IPS-11a (cell line): ENCODE measurements around the gene WARS2.
"Not testable (repeated sequence)": the region's sequence is repeated elsewhere in the genome, so short reads cannot be mapped to it uniquely, and the experiment has no call there.

Source experiments
- H3K4me3 ChIP-seq: one replicate; pipeline ENCODE4 v1.5.1; 2013; ENCODE audit warnings: low read depth, low read length, control low read depth

The WARS2 gene

DNA sequence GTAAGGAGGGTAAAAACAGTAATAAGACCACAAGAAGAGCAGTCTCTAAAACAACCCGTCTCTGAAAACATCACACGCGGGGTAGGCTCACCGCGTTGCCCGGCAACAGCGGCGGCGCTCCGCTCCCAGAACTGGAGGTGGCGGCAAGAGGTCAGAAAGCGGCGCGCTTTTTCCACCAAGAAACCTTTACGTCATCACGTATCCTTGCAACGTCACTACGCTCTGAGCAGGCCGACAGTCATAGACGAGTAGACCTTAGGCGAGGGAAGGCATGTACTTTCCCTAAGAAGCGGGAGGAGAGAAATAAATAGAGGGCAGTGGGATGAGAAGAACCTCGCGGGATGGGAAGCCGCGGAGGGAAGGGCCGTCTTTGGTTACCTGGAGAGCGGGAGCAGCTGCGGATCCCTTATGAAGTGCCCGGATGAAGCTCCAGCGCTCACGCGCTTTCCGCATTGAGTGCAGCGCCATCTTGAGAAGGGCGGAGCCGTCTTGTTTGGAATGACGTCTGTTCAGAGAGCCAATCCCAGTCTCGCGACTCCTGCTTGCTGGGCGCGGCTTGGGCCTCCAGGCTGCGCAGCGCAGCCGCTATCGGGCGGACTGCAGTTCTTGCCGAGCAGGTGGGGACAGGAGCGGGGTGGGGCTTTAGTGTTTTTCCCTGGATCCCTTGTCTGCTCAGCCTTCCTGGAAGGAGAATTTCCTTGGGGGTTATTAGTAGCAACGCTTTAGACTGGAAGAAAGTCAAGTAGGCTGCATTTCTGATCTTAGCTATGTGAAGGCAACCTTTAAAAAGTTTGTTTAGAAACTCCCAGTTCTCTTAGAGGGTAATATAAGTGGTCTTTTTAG is at the start of gene WARS2:
Gene WARS2, minus strand, starts transcription at position 477 of the 843 bp plus-strand sequence. Its CDS starts 9 bp downstream, at position 468.
- H3K4me3 ChIP-seq = peak within 1 kb of the TSS; percentile 80

DNA sequence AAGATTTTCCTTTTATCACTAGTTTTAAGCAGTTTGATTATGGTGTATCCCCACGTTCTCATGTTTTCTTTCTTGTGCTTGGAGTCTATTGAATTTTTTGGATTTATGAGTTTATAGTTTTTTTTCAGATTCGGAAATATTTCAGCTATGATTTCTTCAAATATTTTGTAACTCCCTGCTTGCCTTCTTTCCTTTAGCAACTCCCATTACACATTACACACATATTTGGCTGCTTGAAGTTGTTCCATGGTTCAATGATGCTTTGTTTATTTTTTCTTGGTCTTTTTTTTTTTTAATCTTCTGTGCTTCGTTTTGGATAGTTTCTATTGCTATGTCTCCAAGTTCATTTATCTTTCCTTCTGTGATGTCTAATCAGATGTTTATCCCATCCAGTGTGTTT is 48.5 kb upstream of the WARS2 start:
- H3K4me3 ChIP-seq = no peak overlapping the region

DNA sequence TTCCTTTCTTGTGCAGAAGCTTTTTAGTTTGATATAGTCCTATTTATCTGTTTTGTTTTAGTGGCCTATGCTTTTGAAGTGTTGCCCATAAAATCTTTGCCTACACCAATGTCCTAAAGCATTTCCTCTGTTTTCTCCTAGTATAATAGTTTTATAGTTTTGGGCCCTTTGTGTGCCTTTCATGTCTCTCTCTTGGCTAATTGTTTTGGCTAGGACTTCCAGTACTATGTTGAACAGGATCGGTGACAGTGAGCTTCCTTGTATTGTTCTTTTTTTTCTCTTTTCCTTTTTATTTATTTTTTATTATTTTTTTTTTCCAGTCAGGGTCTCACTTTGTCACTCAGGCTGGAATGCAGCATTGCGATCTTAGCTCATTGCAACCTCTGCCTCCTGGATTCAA is 47.0 kb upstream of the WARS2 start:
- no peak overlapping the region for H3K4me3 ChIP-seq

DNA sequence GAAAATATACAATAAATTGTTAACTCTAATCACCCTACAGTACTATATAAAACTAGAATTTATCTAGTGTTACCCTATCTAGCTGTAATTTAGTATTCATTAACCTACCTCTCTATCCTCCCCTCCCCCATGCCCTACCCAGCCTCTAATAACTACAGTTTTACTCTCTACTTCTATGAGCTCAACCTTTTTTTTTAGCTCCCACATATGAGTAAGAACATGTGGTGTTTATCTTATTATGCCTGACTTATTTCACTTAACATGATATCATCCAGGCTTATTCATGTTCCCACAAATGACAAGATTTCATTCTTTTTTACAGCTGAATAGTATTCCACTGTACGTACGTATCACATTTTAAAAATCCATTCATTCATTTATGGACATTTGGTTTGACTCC is 46.0 kb upstream of the WARS2 start:
- no peak overlapping the region for H3K4me3 ChIP-seq

DNA sequence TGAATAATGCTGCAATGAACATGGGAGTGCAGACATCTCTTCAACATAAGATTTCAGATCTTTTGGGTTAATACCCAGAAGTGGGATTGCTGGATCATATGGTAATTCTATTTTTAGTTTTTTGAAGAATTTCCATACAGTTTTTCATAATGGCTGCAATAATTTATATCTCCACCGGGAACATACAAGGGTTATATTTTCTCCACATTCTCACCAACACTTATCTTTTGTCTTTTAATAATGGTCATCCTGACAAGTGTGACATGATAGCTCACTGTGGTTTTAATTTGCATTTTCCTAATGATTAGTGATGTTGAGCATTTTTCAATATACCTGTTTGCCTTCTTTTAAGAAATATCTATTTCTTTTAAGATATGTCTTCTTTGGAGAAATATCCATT is 44.5 kb upstream of the WARS2 start:
- no peak overlapping the region for H3K4me3 ChIP-seq

DNA sequence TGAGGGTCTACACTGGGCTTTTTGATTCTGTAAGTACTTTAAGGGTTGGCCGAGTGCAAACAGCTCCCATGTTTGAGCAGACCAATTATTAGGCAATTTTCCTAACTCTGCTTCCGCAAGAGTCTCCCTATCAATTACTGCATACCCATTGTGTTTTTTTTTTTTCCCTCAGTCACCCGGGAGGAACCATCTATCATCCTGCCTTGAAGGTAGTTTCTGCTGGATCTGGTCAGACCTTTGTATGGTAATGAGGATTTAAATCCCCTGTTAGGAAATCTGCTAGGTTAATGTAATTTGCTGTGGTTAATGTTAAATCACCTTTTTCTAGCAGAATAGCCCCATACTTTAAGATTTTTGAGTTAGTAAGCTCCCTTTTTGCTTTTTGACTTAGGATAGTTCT is 40.8 kb upstream of the WARS2 start:
- no peak overlapping the region for H3K4me3 ChIP-seq

DNA sequence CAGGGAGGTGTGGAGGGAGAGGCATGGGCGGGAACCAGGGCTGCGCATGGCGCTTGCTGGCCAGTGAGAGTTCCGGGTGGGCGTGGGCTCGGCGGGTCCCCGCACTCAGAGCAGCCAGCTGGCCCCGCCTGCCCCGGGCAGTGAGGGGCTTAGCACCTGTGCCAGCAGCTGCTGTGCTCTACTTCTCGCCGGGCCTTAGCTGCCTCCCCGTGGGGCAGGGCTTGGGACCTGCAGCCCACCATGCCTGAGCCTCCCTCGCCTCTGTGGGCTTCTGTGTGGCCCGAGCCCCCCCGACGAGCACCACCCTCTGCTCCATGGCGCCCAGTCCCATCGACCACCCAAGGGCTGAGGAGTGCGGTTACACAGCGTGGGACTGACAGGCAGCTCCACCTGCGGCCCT is 38.6 kb upstream of the WARS2 start:
- no peak overlapping the region for H3K4me3 ChIP-seq

DNA sequence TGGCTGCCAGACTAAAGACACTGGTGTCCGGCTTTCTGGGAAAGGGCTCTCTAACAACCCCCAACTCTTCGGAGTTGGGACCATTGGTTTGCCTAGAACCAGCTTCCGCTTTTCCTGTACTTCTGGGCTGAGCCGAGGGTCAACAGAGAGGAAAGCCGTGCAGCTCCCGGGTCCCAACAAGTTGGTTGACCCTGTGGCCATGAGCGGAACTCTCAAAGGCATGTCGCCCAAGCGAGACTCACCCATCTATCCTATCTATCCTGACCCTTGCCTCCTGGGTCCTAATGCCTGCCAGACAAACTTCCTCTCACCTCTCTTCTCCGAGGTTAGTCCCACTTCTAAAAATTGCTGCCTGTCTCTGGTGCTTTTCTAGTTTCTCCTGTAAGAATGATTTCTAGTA is 32.5 kb upstream of the WARS2 start:
- not testable (repeated sequence) for H3K4me3 ChIP-seq

DNA sequence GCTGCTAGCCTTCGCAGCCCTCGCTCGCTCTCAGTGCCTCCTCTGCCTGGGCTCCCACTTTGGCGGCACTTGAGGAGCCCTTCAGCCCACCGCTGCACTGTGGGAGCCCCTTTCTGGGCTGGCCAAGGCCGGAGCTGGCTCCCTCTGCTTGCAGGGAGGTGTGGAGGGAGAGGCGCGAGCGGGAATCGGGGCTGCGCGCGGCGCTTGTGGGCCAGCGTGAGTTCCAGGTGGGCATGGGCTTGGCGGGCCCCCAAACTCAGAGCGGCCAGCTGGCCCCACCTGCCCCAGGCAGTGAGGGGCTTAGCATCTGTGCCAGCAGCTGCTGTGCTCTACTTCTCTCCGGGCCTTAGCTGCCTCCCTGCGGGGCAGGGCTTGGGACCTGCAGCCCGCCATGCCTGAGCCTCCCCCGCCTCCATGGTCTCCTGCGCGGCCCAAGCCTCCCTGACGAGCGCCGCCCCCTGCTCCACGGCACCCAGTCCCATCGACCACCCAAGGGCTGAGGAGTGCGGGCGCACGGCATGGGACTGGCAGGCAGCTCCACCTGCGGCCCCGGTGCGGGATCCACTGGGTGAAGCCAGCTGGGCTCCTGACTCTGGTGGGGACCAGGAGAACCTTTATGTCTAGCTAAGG is 31.0 kb upstream of the WARS2 start:
- not testable (repeated sequence) for H3K4me3 ChIP-seq

DNA sequence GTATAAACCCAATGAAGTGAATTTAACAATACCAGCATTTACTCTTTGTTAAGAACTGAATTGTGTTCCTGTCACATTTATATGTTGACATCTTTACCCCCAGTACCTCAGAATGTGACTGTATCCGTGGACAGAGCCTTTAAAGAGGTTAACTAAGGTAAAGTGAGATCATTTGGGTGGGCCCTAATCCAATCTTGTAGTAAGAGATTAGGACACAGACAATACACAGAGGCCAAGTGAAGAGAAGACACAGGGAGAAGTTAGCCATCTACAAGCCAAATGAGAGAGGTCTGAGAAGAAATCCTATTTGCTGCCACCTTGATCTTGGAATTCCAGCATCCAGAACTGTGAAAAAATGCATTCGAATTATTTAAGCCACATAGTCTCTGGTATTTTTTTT is 22.9 kb upstream of the WARS2 start:
- H3K4me3 ChIP-seq = no peak overlapping the region

DNA sequence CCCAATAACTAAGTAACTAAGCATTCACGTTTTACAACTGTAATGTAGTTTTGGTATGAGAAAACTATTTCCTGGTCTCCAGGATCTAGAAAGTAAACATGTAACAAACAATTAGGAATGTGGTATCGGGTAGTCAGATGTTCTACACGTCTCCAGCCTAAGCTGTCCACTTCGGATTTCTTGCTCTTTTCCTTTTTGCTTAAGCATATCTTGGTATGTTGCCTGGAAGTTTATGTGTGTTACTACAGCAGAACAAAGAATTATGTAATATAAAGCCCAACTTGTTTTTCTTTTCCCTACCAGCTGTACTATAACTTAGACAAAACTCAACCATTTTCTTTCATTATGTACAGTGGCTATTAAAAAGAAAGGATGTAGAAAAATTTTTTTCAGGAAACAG is 20.4 kb upstream of the WARS2 start:
- no peak overlapping the region for H3K4me3 ChIP-seq

DNA sequence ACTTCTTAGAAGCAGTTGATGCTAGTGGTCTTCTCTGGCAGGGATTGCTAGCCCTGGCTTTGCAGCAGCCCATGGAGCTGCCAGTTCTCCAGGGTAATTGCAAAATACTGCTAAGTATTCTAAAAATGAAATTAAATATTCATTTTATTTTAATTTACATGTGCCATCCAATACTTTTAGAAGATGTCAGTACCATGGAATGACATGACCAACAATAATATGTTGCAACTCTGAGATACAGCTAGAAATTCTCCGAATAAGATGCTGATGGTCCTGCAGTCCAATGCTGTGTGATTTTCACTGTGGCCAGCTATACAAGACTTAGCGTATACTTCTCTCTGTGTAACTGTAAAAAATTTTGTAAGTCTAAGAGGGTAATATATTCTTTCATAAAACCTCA is 20.0 kb upstream of the WARS2 start:
- H3K4me3 ChIP-seq = no peak overlapping the region

DNA sequence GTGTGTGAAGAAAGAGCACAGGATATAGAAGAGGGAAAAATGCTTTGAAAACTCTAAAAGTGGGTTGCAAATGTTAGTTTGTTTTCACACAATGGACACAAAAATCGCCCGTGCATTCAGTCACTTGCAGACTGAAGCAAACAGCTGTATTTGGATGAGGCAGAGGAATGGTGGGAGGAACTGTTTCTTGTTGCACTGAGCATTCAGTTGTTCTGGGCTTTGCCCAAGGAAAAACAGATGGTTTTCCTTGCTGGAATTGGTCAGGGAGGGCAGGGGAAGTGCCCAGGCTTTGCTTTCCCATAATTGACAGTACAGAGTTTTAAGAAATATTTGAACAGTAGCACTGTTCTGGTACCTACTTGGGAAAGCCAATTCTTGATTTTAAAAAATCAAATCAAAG is 19.5 kb upstream of the WARS2 start:
- H3K4me3 ChIP-seq = no peak overlapping the region

DNA sequence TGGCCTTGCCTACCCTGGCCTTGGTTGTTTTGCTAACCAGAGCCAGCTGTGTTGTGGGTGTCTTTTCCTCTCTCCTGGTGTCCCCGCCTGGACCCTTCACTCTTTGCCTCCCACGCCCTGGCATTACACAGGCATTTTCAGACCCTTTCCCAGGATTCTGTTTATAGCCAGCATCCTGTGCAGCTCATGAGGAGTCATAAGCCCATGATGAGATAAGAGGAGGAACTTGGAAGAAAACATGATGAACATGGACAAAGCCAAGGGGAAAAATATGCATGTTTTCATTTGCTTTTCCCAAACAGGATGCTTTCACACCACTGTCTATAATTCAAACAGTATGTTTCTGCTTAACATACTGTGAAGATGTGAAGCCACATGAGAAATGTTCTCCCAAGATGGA is 18.7 kb upstream of the WARS2 start:
- no peak overlapping the region for H3K4me3 ChIP-seq

DNA sequence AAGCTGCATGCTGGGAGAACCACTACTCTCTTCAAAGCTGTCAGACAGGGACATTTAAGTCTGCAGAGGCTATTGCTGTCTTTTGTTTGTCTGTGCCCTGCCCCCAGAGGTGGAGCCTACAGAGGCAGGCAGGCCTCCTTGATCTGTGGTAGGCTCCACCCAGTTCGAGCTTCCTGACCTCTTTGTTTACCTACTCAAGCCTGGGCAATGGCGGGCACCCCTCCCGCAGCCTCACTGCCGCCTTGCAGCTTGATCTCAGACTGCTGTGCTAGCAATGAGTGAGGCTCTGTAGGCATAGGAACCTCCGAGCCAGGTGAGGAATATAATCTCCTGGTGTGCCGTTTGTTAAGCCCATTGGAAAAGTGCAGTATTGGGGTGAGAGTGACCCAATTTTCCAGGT is 16.3 kb upstream of the WARS2 start:
- not testable (repeated sequence) for H3K4me3 ChIP-seq

DNA sequence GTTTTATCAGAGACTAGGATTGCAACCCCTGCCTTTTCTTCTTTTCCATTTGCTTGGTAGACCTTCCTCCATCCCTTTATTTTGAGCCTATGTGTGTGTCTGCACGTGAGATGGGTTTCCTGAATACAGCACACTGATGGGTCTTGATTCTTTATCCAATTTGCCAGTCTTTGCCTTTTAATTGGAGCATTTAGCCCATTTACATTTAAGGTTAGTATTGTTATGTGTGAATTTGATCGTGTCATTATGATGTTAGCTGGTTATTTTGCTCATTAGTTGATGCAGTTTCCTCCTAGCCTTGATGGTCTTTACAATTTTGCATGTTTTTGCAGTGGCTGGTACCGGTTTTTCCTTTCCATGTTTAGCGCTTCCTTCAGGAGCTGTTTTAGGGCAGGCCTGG is 14.6 kb upstream of the WARS2 start:
- not testable (repeated sequence) for H3K4me3 ChIP-seq

DNA sequence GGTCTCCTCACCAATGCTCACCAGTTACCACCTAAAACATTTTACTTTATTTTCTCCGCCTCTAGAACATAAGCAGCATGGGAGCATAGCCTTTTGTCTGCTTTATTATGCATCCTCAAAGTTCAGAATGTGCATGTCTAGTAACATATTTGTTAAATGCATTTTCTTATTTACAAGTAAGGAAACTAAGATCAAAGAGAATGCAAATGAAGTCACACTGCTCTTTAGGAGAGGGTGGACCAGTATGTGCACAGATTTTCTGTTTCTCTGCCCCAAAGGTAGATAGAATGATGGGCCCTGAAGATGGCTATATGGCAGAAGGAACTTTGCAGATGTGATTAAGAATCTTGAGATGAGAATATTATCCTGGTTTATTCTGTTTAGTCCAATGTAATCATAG is 9.7 kb upstream of the WARS2 start:
- no peak overlapping the region for H3K4me3 ChIP-seq

DNA sequence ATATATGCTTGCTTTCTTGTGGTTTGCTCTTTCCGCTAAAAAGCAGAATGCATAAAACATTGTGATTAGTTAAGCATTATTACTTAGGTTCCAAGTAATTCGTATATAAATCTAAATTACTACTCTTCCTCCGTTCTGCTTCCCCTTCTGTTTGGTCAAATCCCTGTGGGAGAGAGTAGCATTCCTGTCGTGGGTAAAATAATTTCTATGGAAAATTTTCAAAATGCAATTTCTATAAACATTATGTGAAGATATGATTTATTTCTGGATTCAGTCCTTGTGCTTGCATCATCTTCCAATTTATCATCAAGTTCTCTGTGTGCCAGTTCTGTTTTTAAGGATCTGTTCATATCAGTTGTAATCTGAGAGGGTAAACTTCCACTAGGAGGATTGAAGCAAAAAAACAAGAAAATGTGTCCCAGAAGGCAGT is 7.2 kb upstream of the WARS2 start:
- H3K4me3 ChIP-seq = no peak overlapping the region

DNA sequence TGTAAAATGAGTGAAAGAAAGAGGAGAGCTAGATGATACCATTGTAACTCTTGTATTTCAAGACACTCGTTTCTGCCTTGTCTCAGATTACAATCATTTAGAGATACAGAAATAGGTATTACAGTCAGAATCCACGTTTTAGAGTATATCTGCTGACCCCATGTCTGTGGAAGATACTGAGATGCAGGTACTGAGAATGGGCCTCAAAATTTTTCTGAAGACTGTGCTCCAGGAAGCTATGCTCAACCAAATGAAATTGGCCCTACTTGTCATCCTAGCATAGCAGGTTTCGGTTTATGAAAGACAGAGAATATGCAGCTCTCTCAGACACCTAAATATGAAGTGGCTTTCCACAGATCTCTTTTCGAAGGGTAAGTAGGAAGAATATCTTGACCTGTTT is 6.0 kb upstream of the WARS2 start:
- H3K4me3 ChIP-seq = no peak overlapping the region

DNA sequence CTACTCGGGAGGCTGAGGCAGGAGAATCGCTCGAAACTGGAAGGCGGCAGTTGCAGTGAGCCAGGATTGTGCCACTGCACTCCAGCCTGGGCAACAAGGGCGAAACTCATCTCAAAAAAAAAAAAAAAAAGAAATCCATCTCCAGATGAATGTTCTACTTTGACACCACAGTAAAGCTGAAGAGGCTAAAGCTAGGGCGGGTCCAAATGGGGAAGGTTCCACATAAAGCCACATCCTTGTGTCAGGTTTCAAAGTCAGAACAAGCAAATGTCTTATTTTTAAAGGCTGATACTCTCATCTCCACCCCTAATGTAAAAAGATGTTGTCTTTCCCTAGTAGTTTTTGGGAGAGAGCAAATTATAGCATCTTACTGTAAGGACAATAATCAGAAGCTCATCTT is 4.4 kb upstream of the WARS2 start:
- H3K4me3 ChIP-seq = no peak overlapping the region

DNA sequence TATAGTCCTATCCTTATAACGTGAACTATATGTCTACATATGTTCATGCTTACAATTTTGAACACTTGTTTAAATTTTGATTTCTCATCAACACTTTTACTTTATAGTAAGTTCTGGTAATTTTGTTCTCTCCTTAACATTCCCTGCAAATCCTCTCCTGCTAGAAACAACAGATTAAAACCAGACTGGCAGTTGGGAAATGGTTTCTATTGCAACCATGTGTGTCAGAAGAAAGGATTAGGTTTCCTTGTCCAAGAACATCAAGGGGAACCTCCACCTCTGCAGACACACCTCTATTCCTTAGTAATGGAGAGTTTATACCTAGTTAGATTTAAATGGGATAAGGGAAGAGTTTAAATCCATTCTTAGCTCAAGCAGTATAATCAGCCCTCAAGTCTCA is 3.3 kb upstream of the WARS2 start:
- H3K4me3 ChIP-seq = no peak overlapping the region

DNA sequence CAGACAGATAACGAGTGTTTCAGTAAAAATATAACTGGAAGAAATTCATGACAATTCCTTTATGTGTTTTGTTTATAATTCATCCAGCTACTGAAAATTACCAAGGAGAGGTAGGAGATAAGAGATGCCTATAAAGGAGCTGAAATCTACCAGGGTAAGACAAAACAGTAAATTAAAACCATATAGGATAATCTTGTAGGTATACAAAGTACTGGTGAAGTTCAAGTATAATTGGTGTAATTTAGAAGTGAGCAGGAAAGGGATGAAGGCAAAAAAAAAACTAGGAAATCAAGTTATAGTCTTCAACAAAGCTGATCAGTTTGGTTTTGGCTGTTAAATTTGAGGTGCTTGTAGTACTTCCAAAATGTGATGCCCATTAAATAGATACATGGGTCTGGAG is 1.2 kb upstream of the WARS2 start:
- H3K4me3 ChIP-seq = no peak overlapping the region

DNA sequence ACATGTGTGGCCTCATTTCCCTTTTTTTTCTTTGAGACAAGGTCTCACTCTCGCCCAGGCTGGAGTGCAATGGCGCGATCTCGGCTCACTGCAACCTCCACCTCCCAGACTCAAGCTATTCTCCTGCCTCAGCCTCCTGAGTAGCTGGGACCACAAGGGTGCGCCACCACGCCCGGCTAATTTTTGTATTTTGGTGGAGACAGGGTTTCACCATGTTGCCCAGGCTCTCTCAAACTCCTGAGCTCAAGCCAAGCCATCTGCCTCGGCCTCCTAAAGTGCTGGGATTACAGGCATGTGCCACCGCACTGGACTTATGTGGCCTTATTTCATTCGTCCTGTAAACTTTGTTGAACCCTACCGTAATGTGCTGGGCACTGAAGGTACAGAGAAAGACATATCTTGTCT is 569 bp upstream of the WARS2 start:
- H3K4me3 ChIP-seq = peak overlapping the region; percentile 80
